Left lung (tissue), 10 donors: ENCODE data around the gene PAPPA2. TPM values are rescaled to one million over a fixed set of nuclear protein-coding genes. Genes with fewer than 3 reads are reported as not detected.

Experiments
- ATAC-seq: fragments of 200-7000 bp; cut with Tn5 transposase; one replicate; pipeline ENCODE4 v1.9.1; 2020; ENCODE audit warnings: moderate library complexity
- DNase-seq, 4 donors: peaks; one replicate each; pipeline ENCODE4 v3.0.0-alpha.2; 2013 to 2020
- H3K27ac ChIP-seq, 2 donors: fragments of 200-600 bp; sonication (generic) in 1 of 2; one replicate each; pipeline versions ENCODE4 v1.5.0 to v1.8.0; 2020 to 2021
- H3K27me3 ChIP-seq, 2 donors: fragments of 200-600 bp; sonication (generic) in 1 of 2; one replicate each; pipeline versions ENCODE4 v1.5.0 to v1.8.0; 2020 to 2021
- H3K36me3 ChIP-seq, 2 donors: fragments of 200-600 bp; sonication (generic) in 1 of 2; one replicate each; pipeline versions ENCODE4 v1.5.0 to v1.8.0; 2020 to 2021
- H3K4me1 ChIP-seq, 2 donors: fragments of 200-600 bp; one replicate each; pipeline ENCODE4 v1.8.0; 2021
- H3K4me3 ChIP-seq, 2 donors: fragments of 200-600 bp; sonication (generic) in 1 of 2; one replicate each; pipeline versions ENCODE4 v1.5.0 to v1.8.0; 2020 to 2021; ENCODE audit warnings: mild to moderate bottlenecking in 1 of 2
- H3K9me3 ChIP-seq, 2 donors: fragments of 200-600 bp; sonication (generic) in 1 of 2; one replicate each; pipeline versions ENCODE4 v1.5.0 to v1.8.0; 2020 to 2021
- intact Hi-C, 2 donors: fragments of 100-400 bp; cut with DNase I; formaldehyde crosslinking; loops; one replicate each; pipeline versions ENCODE4 v1.11.2 to v1.14.2; 2022
- polyA plus RNA-seq, 6 donors: library from polyadenylated mRNA; unstranded; fragments of 120-200 nt; gene quantifications; one replicate each; pipeline ENCODE4 v1.2.1, GENCODE V29; 2013; ENCODE audit not compliant: insufficient read length in 6 of 6
- total RNA-seq, 2 donors: library from RNA; stranded (reverse); fragmentation: NEBNext Ultra II Directional; extraction: Animal tissue kit (Norgen Biotek cat#: 25700); gene quantifications; one replicate each; pipeline ENCODE4 v1.2.1, GENCODE V29; 2021
- TF ChIP-seq, protein P1 (sequence below), 2 donors: fragments of 200-600 bp; sonication (generic) in 1 of 2; IDR thresholded peaks; one replicate each; pipeline versions ENCODE4 v1.5.0 to v1.8.0; 2021; ENCODE audit warnings: antibody characterized with exemption in 2 of 2
- donor health status: DM: no; HTN: yes; CAD: no.
- donor health status: DM: no; HTN: no; CAD: no.

The PAPPA2 gene
- total and polyA plus RNA-seq, 8 donors, result 0.09 to 0.68 (median 0.27) TPM

DNA sequence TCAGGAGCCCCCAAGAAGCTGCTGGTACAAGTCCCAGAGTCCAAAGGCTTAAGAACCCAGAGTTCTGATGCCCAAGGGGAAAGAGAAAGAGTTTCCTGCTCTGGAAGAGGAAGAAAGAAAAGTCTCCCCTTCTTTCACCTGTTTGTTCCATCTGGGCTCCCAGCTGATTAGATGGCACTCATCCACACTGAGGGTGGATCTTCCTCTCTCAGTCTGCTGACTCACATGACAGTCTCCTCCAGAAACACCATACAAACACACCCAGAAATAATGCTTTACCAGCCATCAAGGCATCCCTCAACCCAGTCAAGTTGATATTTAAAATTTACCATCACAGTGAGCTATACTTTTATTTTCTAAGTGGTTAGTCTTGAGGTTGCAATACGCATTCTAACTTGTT lies 257.9 kb downstream of the PAPPA2 start:
- intact Hi-C loops, result no loop called here
- TF ChIP-seq, protein P1, sequence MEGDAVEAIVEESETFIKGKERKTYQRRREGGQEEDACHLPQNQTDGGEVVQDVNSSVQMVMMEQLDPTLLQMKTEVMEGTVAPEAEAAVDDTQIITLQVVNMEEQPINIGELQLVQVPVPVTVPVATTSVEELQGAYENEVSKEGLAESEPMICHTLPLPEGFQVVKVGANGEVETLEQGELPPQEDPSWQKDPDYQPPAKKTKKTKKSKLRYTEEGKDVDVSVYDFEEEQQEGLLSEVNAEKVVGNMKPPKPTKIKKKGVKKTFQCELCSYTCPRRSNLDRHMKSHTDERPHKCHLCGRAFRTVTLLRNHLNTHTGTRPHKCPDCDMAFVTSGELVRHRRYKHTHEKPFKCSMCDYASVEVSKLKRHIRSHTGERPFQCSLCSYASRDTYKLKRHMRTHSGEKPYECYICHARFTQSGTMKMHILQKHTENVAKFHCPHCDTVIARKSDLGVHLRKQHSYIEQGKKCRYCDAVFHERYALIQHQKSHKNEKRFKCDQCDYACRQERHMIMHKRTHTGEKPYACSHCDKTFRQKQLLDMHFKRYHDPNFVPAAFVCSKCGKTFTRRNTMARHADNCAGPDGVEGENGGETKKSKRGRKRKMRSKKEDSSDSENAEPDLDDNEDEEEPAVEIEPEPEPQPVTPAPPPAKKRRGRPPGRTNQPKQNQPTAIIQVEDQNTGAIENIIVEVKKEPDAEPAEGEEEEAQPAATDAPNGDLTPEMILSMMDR (IDR thresholded peaks at IDR 0.05), result no peak
- H3K36me3 ChIP-seq, result no peaks in the 10 kb centered on the region
- H3K27me3 ChIP-seq, result no peaks in the 10 kb centered on the region
- ATAC-seq (no peak), DNase-seq (no peak)
- no peak overlapping the region for H3K27ac ChIP-seq
- H3K4me1 ChIP-seq, result no peaks in the 10 kb centered on the region
- no peak overlapping the region for H3K4me3 ChIP-seq
- H3K9me3 ChIP-seq, result no peaks in the 10 kb centered on the region

DNA sequence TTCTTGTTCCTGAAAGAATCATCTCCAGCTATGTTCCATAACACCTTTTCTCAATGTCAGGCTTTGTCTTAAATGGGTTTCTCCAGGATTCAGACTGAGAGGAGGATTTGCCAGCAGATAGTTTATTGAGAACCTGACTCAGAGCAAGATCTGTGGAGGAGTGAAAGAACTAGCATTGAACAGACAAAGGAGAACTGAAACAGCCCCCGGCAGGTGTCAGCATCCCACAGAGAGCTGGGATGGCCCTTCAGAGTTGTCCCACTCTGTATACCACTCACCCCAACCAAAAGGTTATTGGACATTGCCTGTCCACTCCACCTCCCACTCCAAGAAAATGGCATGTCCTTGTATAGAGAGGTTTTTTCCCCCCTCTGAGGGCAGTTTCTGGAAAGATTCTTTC lies 270.7 kb downstream of the PAPPA2 start:
- ATAC-seq (no peak), DNase-seq (no peak)
- Histone ChIP-seq H3K4me3 (no peak overlapping the region), H3K9me3 (no peaks in the 10 kb centered on the region), H3K36me3 (no peaks in the 10 kb centered on the region), H3K4me1 (no peaks in the 10 kb centered on the region), H3K27me3 (no peaks in the 10 kb centered on the region), H3K27ac (no peak overlapping the region)
- TF ChIP-seq, protein P1 (IDR thresholded peaks at IDR 0.05), result no peak
- intact Hi-C loops, result no loop called here

GRCh38 chr1:176735201-176735600 lies 272.2 kb downstream of the PAPPA2 start:
- intact Hi-C loops, result no loop called here
- H3K9me3 ChIP-seq, result no peaks in the 10 kb centered on the region
- no peaks in the 10 kb centered on the region for H3K27me3 ChIP-seq
- H3K4me1 ChIP-seq, result no peaks in the 10 kb centered on the region
- DNase-seq (no peak), ATAC-seq (no peak)
- TF ChIP-seq, protein P1 (IDR thresholded peaks at IDR 0.05), result no peak
- no peak overlapping the region for H3K4me3 ChIP-seq
- H3K27ac ChIP-seq, result no peak overlapping the region
- no peaks in the 10 kb centered on the region for H3K36me3 ChIP-seq

- no peaks in the 10 kb centered on the region for H3K4me1 ChIP-seq
- H3K9me3 ChIP-seq, result no peaks in the 10 kb centered on the region
- no peak for ATAC-seq
- TF ChIP-seq, protein P1 (IDR thresholded peaks at IDR 0.05), result no peak
- H3K27me3 ChIP-seq, result no peaks in the 10 kb centered on the region
- intact Hi-C loops, result no loop called here
- no peak for DNase-seq
- no peaks in the 10 kb centered on the region for H3K36me3 ChIP-seq
- no peak overlapping the region for H3K27ac ChIP-seq
- no peak overlapping the region for H3K4me3 ChIP-seq
Observed at GRCh38 chr1:176736015-176736414, 273.0 kb downstream of the PAPPA2 start.

GRCh38 chr1:176741181-176741580 lies 278.2 kb downstream of the PAPPA2 start:
- no peaks in the 10 kb centered on the region for H3K36me3 ChIP-seq
- ATAC-seq, result no peak
- no peak for DNase-seq

More at GRCh38 chr1:176741181-176741580, 278.2 kb downstream of the PAPPA2 start:
- Histone ChIP-seq H3K27ac (no peak overlapping the region), H3K9me3 (no peaks in the 10 kb centered on the region), H3K4me3 (no peak overlapping the region), H3K4me1 (no peaks in the 10 kb centered on the region), H3K27me3 (no peaks in the 10 kb centered on the region)
- intact Hi-C loops, result no loop called here
- TF ChIP-seq, protein P1 (IDR thresholded peaks at IDR 0.05), result no peak
